HUDEP-2 (cell line): Measurements from ENCODE around the gene KCTD14.
"Not testable (repeated sequence)": the region's sequence is repeated elsewhere in the genome, so short reads cannot be mapped to it uniquely, and the experiment has no call there.

Source experiments
- DNase-seq, 76 experiments: peaks; one replicate each; lab custom pipeline; 2025; ENCODE audit not compliant: unreplicated experiment in 76 of 76; lab: John Stamatoyannopoulos, UW

Gene KCTD14

DNA sequence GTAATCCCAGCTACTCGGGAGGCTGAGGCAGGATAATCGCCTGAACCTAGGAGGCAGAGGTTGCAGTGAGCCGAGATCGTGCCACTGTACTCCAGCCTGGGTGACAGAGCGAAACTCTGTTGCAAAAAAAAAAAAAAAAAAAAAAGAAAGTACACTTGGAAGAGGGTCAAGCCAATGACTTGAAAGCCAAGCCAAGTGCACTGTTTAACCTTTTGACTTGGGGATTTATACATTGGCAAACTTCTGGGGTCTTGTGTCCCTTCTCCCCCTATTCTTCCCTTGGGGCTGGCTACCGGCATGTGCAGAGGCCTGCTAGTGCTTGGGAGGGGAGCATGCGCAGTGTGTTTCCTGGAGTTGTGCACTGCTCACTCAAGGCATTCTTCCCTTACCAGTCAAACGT lies 26.3 kb upstream of the KCTD14 start:
- DNase-seq: no peak

DNA sequence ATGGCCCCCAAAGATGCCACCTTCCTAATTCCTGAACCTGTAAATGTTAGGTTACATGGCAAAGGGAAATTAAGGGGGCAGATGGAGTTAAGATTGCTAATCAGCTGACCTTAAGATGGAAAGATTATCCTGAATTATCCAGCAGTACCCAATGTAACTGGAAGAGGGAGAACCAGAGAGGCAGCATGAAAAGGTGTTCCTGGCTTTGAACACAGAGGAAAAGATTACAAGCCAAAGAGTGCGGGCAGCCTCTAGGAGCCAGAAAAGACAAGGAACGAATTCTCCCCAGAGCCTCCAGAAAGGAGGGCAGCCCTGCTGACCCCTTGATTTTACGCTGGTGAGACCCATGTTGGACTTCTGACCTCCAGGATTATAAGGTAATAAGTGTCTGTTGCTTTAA lies 25.5 kb upstream of the KCTD14 start:
- no peak for DNase-seq

- no peak for DNase-seq
Observed at GRCh38 chr11:78046486-78046854, 23.4 kb upstream of the KCTD14 start.

DNA sequence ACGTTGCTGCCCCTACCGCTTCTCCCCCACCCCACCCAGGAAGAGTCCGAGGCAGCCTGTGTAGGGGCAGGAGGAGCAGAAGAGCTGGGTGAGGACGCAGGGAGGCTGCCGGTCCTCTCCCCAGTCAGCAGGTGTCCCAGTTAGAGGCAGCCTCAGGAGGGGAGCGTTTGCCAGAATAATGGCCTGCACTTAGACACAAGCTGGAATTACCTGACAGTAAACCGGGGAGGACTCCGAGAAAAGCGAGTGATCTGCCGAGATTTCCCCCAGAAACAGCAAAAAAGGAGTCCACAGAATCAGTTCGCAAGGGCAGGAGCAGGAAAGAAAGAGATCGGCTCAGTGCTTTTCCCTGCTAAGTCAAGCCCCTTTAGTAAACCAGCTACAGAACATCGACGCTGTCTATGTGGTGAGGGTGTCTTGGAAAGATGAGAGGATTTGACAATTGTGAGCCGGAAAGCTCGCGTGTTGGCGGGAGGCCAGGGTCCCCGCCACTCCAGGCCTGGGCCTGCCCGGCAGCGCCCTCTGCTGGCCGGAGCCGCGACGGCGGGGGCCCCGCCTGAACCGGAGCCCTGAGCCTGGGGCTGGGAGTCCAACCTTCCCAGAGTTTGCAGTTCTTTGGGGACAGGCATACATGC lies 22.9 kb upstream of the KCTD14 start:
- peak in 60 of 76 experiments; percentile 6 to 79 (median 55) for DNase-seq

- no peak for DNase-seq
Observed at GRCh38 chr11:78044706-78045105, 21.6 kb upstream of the KCTD14 start.

DNA sequence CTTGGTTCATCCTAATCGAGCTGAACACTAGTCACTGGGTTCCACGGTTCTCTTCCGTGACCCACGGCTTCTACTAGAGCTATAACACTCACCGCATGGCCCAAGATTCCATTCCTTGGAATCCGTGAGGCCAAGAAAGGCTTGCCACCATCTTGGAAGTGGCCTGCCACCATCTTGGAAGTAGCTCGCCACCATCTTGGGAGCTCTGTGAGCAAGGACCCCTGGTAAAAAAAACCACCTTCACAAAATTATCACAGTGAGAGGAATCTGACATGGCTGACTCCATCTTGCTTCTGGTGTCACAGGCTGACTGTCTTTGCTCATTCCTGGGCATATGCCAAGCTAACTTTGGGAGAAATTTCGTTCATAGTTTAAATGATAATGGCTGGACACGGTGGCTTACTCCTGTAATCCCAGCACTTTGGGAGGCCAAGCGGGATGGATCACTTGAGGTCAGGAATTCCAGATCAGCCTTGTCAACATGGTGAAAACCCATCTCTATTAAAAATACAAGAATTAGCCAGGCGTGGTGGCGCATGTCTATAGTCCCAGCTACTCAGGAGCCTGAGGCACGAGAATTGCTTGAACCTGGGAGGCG lies 18.9 kb upstream of the KCTD14 start:
- DNase-seq: no peak

DNA sequence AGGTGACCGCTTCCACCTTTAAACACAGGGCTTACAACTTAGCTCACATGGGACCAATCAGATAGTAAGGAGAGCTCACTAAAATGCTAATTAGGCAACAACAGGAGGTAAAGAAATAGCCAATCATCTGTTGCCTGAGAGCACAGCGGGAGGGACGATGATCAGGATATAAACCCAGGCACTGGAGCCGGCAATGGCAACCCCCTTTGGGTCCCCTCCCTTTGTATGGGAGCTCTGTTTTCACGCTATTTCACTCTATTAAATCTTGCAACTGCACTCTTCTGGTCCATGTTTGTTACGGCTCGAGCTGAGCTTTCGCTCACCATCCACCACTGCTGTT lies 18.3 kb upstream of the KCTD14 start:
- DNase-seq: not testable (repeated sequence)

DNA sequence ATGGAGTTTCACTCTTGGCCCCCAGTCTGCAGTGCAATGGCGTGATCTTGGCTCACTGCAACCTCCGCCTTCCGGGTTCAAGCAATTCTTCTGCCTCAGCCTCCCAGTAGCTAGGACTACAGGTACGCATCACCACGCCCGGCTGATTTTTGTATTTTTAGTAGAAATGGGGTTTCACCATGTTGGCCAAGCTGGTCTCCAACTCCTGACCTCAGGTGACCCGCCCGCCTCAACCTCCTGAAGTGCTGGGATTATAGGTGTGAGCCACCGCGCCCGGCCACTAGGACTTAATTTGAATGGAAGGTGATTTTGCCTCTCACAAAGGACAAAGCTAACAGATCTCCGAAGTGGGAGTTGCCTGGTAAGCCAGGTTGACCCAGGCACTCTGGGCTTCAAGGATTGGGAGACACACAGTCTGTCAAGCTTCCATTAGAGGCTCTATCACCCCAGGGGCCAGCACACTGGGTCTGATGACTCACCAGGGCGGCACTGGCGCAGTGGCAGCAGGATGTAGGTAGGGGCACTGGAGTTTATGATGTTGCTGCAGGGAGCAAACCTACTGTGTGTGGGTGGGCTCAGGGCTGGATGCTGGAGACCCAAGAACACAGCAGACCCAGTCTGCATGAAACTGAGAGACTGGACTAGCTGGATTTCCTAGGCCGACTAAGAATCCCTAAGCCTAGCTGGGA lies 17.8 kb upstream of the KCTD14 start:
- DNase-seq: peak in 16 of 76 experiments; percentile 6 to 54 (median 14)

GRCh38 chr11:78039919-78040671 lies 17.0 kb upstream of the KCTD14 start:
- DNase-seq: peak in 65 of 76 experiments; percentile 16 to 77 (median 53)

- no peak for DNase-seq
Observed at GRCh38 chr11:78039391-78039918, 16.4 kb upstream of the KCTD14 start.

DNA sequence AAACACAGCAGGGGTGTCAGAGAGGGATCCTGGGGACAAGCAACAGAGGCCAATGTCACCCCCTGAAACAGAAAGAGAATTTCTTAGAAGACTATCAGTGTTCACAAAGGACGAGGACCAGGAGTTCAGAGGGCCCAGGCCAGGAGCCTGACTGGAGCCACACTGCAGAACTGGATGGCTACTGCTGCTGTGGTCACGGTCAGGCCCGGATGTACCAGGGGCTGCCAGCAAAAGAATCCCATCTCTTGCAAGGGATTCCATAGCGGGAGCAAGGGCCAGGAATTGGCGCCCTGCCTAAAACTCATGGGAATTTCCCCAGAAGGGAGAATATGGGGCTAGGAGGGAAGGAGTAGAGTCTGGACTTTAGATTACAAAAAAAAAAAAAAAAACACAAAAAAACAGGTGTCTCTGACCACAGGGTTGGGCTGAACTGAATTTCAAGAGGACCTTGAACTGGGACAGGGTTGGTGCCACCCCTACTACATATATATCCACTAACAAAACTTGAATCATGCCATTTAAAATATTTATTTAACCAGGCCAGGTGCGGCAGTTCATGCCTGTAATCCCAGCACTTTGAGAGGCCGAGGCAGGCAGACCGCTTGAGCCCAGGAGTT lies 15.7 kb upstream of the KCTD14 start:
- DNase-seq: no peak

GRCh38 chr11:78037825-78038620 lies 14.9 kb upstream of the KCTD14 start:
- DNase-seq: no peak

DNA sequence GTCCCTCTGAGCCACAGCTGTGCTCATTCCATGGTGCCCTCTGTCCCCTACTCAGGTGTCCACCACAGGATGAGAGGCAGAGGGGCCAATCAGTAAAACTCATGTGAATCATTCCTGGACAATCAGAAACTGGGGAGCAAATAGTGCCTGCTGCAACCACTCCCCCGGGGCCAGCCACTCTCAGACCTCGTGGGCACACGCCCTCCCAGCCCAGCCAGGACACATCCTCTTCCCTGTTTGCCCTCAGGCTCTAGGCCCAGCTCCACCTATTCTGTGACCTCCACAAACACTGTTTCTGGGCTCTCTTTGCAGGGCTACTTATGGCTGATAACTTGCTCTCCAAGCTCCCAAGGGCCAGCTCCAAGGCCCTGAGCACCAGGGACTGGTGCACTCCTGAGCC lies 14.0 kb upstream of the KCTD14 start:
- DNase-seq: peak in 2 of 76 experiments; percentile 11 to 14

- DNase-seq: no peak
Observed at GRCh38 chr11:78036313-78036712, 13.2 kb upstream of the KCTD14 start.

- DNase-seq: no peak
Observed at GRCh38 chr11:78034623-78035022, 11.5 kb upstream of the KCTD14 start.

DNA sequence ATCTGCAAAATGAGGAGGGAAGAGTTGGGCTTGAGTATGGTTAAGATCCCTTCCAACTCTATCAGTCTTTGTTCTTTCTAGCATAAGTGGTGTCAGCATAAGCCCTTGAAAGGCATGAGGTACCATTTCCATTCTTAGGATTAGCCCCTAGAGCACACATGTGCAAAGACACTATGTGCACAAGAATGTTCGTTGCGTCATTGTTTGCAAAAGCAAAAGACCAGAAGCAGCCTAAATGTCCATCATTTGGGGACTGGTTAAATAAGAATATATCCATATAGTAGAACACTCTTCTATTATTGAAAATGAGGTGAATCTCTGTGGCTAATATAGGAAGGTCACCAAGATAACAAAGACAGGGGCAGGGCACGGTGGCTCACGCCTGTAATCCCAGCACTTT lies 10.0 kb upstream of the KCTD14 start:
- no peak for DNase-seq

DNA sequence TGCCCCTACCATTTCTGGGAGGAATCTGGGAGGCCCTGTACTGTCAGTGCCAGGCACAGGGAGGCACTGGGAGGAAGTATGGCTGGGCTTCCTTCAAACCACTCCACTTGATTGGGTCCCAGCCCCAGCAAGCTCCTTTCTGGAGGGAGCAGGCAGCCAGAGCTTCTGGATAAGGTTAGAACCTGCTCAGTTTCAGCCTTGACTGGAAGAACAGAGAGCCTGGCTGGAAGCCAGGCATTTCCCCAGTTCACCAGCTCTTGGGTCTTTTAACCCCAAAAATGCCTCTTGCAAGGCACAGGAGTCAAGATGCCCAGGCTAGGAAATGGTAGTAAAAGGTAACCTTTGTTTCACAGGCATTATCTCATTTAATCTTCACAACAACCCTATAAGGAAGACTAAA lies 9.0 kb upstream of the KCTD14 start:
- no peak for DNase-seq

DNA sequence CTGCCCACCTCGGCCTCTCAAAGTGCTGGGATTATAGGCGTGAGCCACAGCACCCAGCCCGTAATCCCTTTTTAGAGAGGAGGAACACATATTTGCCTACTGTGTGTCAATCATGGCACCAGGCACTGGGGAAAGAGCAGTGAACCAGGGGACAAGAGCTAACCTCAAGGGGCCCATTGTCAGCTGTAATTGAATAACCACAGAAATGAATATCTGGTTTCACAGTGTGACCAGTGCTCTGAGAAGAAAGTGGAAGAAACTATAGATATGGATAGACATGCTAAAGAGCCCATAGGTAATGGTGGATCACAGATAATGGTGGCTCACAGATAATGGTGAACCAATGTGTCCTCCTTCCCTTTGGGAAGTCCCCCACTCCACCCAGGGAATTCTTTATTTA lies 8.6 kb upstream of the KCTD14 start:
- no peak for DNase-seq

GRCh38 chr11:78030429-78031325 lies 7.6 kb upstream of the KCTD14 start:
- peak in 64 of 76 experiments; percentile 6 to 66 (median 39) for DNase-seq
